GM12878 (cell line): ENCODE data around the gene MAGI2. TPM values are rescaled to one million over a fixed set of nuclear protein-coding genes. Genes with fewer than 3 reads are reported as not detected.

Source experiments
- ATAC-seq: fragments of 200-7000 bp; cut with Tn5 transposase; 3 replicates; pipeline ENCODE4 v1.9.1; 2020; ENCODE audit warnings: mild to moderate bottlenecking, moderate library complexity
- BruUV-seq: library from RNA; stranded (reverse); fragments of 400-500 nt; replicated peaks from 2 replicates; lab custom pipeline; 2021; lab: Mats Ljungman, UMichigan
- CTCF ChIA-PET: fragments of 300-600 bp; sonication (Branson Sonifier 250); formaldehyde crosslinking; extraction: SDS; loops from one replicate; lab custom pipeline; 2021; ENCODE audit warnings: inconsistent platforms; lab: Yijun Ruan, JAX
- POLR2A ChIA-PET: fragments of 350-600 bp; formaldehyde crosslinking; extraction: SDS; loops from one replicate; lab custom pipeline; 2021; ENCODE audit warnings: inconsistent platforms; lab: Charles Lee
- RAD21 ChIA-PET: fragments of 300-600 bp; sonication (Branson Sonifier 250); formaldehyde crosslinking; loops from one replicate; lab custom pipeline; 2023; ENCODE audit warnings: antibody characterized with exemption; ENCODE audit not compliant: unreplicated experiment; lab: Charles Lee
- SMC1A ChIA-PET: fragments of 300-600 bp; sonication (Branson Sonifier 250); formaldehyde crosslinking; loops from one replicate; lab custom pipeline; 2023; ENCODE audit not compliant: unreplicated experiment, uncharacterized antibody; lab: Charles Lee
- DNase-seq: peaks from one replicate; pipeline ENCODE4 v3.0.0-alpha.2; 2011; ENCODE audit warnings: low read depth, low spot score
- FAIRE-seq: peaks from 3 replicates; lab custom pipeline; 2011; peaks lifted over from hg19 to GRCh38; lab: Jason Lieb, UNC
- H2AFZ ChIP-seq: 2 replicates; pipeline ENCODE4 v1.6.0; 2011; ENCODE audit warnings: low read depth, low read length, control low read depth; ENCODE audit not compliant: control insufficient read depth
- H3K27ac ChIP-seq: 2 replicates; pipeline ENCODE4 v1.5.1; 2011; ENCODE audit warnings: control low read depth; ENCODE audit not compliant: control insufficient read depth, insufficient read depth
- H3K27me3 ChIP-seq, 2 experiments: replicated peaks in 1 of 2; 2 replicates each; pipeline versions ENCODE4 v1.6.0 to v1.6.1; 2011; ENCODE audit warnings: low read length in 1 of 2; ENCODE audit not compliant: control insufficient read depth in 2 of 2, insufficient read depth in 2 of 2
- H3K36me3 ChIP-seq, 2 experiments: 2 replicates each; pipeline ENCODE4 v1.5.1; 2011; ENCODE audit warnings: low read length in 1 of 2; ENCODE audit not compliant: control insufficient read depth in 2 of 2, insufficient read depth in 2 of 2
- H3K4me1 ChIP-seq: 2 replicates; pipeline ENCODE4 v1.6.1; 2011; ENCODE audit warnings: mild to moderate bottlenecking, low read length, moderate library complexity, mixed read lengths; ENCODE audit not compliant: control insufficient read depth, insufficient read depth
- H3K4me2 ChIP-seq: 2 replicates; pipeline ENCODE4 v1.6.0; 2011; ENCODE audit warnings: control low read depth; ENCODE audit not compliant: control insufficient read depth, insufficient read depth
- H3K4me3 ChIP-seq: fragments of 200-600 bp; sonication (generic); 2 replicates; pipeline ENCODE4 v1.5.1; 2016
- H3K79me2 ChIP-seq: 2 replicates; pipeline ENCODE4 v1.6.0; 2011; ENCODE audit warnings: low read length; ENCODE audit not compliant: control insufficient read depth, insufficient read depth
- H3K9ac ChIP-seq: 2 replicates; pipeline ENCODE4 v1.8.0; 2011; ENCODE audit warnings: low read length, control low read depth, mixed read lengths; ENCODE audit not compliant: control insufficient read depth, insufficient read depth
- H3K9me3 ChIP-seq: replicated peaks from 3 replicates; pipeline ENCODE4 v1.5.1; 2011; ENCODE audit warnings: mild to moderate bottlenecking, low read length; ENCODE audit not compliant: control insufficient read depth, insufficient read depth
- H4K20me1 ChIP-seq: 2 replicates; pipeline ENCODE4 v1.6.0; 2011; ENCODE audit not compliant: control insufficient read depth, insufficient read depth
- CBFB ChIP-seq: IDR thresholded peaks from 2 replicates; pipeline ENCODE4 v1.6.1; 2016; ENCODE audit warnings: antibody characterized with exemption, low read depth
- EP300 ChIP-seq, 2 experiments: fragments of 150-350 bp in 1 of 2; IDR thresholded peaks; 2 replicates each; pipeline ENCODE4 v1.6.1; 2011 to 2012; ENCODE audit warnings: low read depth in 2 of 2, low read length in 2 of 2, borderline replicate concordance in 1 of 2, improper control_type of control experiment in 1 of 2, inconsistent platforms in 1 of 2; ENCODE audit not compliant: control insufficient read depth in 1 of 2
- ETV6 ChIP-seq, 2 experiments: fragments of 450-650 bp in 1 of 2; IDR thresholded peaks in 1 of 2; conservative IDR thresholded peaks in 1 of 2; 2 replicates each; pipeline ENCODE4 v1.6.1; 2014; ENCODE audit warnings: antibody characterized with exemption in 1 of 2, borderline replicate concordance in 1 of 2, low read depth in 1 of 2, mild to moderate bottlenecking in 1 of 2, moderate library complexity in 1 of 2
- SIN3A ChIP-seq: IDR thresholded peaks from 2 replicates; pipeline ENCODE4 v1.6.1; 2012; ENCODE audit warnings: low read depth, low read length, improper control_type of control experiment
- SPI1 ChIP-seq: IDR thresholded peaks from 2 replicates; pipeline ENCODE4 v1.6.1; 2011; ENCODE audit warnings: low read depth, mild to moderate bottlenecking, low read length, moderate library complexity, borderline replicate concordance; ENCODE audit not compliant: insufficient read depth
- SREBF2 ChIP-seq: IDR thresholded peaks from 2 replicates; pipeline ENCODE4 v1.6.1; 2012; ENCODE audit warnings: mild to moderate bottlenecking, low read length
- TAF1 ChIP-seq: IDR thresholded peaks from 2 replicates; pipeline ENCODE4 v1.6.1; 2011; ENCODE audit warnings: mild to moderate bottlenecking, low read depth, low read length, borderline replicate concordance
- WGBS: methylation state at CpG from one replicate; pipeline ENCODE4 v1.1.6; 2016; ENCODE audit warnings: low lambda C conversion rate; ENCODE audit not compliant: insufficient replicate concordance, insufficient coverage; ENCODE audit errors: missing lambda C conversion rate; 5-methylcytosine and 5-hydroxymethylcytosine counted together
- in situ Hi-C: fragments of 300-500 bp; cut with MboI; formaldehyde crosslinking; loops from 9 replicates; pipeline ENCODE4 v1.14.3; 2018; ENCODE audit warnings: mixed read lengths
- intact Hi-C: fragments of 100-400 bp; cut with micrococcal nuclease; formaldehyde crosslinking; loops from one replicate; pipeline ENCODE4 v1.14.2; 2022; ENCODE audit not compliant: unreplicated experiment
- polyA plus RNA-seq, 11 experiments: library from polyadenylated mRNA; depleted of rRNA in 4 of 11; unstranded in 6 of 11; stranded (reverse) in 5 of 11; fragments of >200 nt; fragmentation: Nextera tagmentation in 4 of 11; fragmentation: Illumina TruSeq in 1 of 11; extraction: Ambion mirVana in 4 of 11; extraction: Trizol in 1 of 11; gene quantifications; 1 replicate in 1 of 11; 2 replicates in 10 of 11; pipeline versions ENCODE4 v1.2.1 to v1.2.3, GENCODE V29; 2011 to 2016; ENCODE audit warnings: inconsistent platforms in 2 of 11, missing spikeins in 2 of 11, low read depth in 1 of 11
- total RNA-seq, 4 experiments: library from RNA; depleted of rRNA in 3 of 4; stranded (reverse); fragments of >200 nt in 3 of 4; fragmentation: Illumina TruSeq in 1 of 4; extraction: Trizol in 1 of 4; gene quantifications; 2 replicates each; pipeline versions ENCODE4 v1.2.1 to v1.2.3, GENCODE V29; 2013 to 2021
- TF ChIP-seq, protein P1 (sequence below): IDR thresholded peaks from 2 replicates; pipeline ENCODE4 v1.6.1; 2012; ENCODE audit warnings: improper control_type of control experiment, low read depth, low read length; ENCODE audit not compliant: insufficient replicate concordance
- TF ChIP-seq, protein P2 (sequence below): fragments of 450-650 bp; IDR thresholded peaks from 2 replicates; pipeline ENCODE4 v1.6.1; 2018; ENCODE audit warnings: mild to moderate bottlenecking, low read depth, moderate library complexity; ENCODE audit not compliant: partially characterized antibody
- TF ChIP-seq, protein P3 (sequence below): fragments of 150-350 bp; IDR thresholded peaks from 2 replicates; pipeline ENCODE4 v1.6.1; 2016; ENCODE audit warnings: low read depth, low read length

The MAGI2 gene
- total and polyA plus RNA-seq, 10 of the 15 experiments (the other 5 are each of a cell fraction or from before 2014, with no cell fraction given): 0.01 to 0.31 (median 0.05) TPM; not detected in 2

DNA sequence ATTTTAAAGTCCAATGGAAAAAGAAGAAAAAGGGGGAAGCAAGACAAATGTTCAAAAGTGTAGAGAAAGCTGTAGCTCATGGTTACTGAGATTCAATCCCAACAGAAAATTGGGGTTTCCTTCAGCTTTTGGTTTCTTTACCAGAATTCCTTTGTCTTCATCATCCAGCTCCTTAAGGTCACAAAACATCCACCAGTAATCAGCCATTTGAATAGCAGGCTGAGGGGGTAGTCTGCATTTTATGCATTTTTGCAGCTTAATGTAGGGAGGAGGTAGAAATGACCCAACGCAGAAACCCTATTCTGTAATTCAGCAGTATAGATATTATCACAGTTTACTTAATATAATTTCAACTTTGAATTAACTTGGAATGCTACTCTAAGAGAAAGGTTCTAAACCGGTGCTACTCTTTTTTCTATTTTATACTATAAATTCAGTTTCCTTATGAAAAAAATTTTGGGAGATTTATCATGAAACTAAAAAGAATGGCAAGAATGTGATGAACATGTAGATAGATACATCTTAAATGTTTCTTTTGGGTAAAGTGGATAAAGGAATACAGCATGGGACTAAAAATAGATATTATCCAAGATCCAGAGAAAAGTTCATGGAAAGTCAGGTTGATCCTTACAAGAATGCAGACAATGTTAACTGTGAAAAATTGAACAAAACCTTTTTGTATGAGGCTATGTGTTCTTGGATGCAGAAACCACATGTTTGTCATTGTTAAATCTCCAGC is 1058.0 kb downstream of the MAGI2 start:
- ChIA-PET SMC1A (no interaction called here), POLR2A (no interaction called here), CTCF (no interaction called here), RAD21 (no interaction called here)
- no peak for FAIRE-seq
- no peaks in the 10 kb centered on the region for H3K4me1 ChIP-seq
- H3K36me3 ChIP-seq: no peaks in the 10 kb centered on the region
- in situ Hi-C loops (no loop called here), intact Hi-C loops (no loop called here)
- H3K4me3 ChIP-seq: no peak overlapping the region
- DNase-seq: no peak
- no TSS peak for BruUV-seq
- H3K4me2 ChIP-seq: no peak overlapping the region
- H3K27ac ChIP-seq: no peak overlapping the region
- H3K9ac ChIP-seq: no peak overlapping the region
- H3K79me2 ChIP-seq: no peaks in the 10 kb centered on the region
- 43% methylated on average over 2 of the region's 2 CpGs for WGBS
- no peak for ATAC-seq
- H2AFZ ChIP-seq: no peak overlapping the region
- no peaks in the 10 kb centered on the region for H4K20me1 ChIP-seq
- H3K27me3 ChIP-seq: no peaks in the 10 kb centered on the region; a peak in 1 of 4 replicates
- no peaks in the 10 kb centered on the region for H3K9me3 ChIP-seq
- no peak for TF ChIP-seq CBFB
- no peak for TF ChIP-seq TAF1
- TF ChIP-seq SIN3A: no peak
- TF ChIP-seq, protein P1, sequence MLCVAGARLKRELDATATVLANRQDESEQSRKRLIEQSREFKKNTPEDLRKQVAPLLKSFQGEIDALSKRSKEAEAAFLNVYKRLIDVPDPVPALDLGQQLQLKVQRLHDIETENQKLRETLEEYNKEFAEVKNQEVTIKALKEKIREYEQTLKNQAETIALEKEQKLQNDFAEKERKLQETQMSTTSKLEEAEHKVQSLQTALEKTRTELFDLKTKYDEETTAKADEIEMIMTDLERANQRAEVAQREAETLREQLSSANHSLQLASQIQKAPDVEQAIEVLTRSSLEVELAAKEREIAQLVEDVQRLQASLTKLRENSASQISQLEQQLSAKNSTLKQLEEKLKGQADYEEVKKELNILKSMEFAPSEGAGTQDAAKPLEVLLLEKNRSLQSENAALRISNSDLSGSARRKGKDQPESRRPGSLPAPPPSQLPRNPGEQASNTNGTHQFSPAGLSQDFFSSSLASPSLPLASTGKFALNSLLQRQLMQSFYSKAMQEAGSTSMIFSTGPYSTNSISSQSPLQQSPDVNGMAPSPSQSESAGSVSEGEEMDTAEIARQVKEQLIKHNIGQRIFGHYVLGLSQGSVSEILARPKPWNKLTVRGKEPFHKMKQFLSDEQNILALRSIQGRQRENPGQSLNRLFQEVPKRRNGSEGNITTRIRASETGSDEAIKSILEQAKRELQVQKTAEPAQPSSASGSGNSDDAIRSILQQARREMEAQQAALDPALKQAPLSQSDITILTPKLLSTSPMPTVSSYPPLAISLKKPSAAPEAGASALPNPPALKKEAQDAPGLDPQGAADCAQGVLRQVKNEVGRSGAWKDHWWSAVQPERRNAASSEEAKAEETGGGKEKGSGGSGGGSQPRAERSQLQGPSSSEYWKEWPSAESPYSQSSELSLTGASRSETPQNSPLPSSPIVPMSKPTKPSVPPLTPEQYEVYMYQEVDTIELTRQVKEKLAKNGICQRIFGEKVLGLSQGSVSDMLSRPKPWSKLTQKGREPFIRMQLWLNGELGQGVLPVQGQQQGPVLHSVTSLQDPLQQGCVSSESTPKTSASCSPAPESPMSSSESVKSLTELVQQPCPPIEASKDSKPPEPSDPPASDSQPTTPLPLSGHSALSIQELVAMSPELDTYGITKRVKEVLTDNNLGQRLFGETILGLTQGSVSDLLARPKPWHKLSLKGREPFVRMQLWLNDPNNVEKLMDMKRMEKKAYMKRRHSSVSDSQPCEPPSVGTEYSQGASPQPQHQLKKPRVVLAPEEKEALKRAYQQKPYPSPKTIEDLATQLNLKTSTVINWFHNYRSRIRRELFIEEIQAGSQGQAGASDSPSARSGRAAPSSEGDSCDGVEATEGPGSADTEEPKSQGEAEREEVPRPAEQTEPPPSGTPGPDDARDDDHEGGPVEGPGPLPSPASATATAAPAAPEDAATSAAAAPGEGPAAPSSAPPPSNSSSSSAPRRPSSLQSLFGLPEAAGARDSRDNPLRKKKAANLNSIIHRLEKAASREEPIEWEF: no peak
- TF ChIP-seq, protein P2, sequence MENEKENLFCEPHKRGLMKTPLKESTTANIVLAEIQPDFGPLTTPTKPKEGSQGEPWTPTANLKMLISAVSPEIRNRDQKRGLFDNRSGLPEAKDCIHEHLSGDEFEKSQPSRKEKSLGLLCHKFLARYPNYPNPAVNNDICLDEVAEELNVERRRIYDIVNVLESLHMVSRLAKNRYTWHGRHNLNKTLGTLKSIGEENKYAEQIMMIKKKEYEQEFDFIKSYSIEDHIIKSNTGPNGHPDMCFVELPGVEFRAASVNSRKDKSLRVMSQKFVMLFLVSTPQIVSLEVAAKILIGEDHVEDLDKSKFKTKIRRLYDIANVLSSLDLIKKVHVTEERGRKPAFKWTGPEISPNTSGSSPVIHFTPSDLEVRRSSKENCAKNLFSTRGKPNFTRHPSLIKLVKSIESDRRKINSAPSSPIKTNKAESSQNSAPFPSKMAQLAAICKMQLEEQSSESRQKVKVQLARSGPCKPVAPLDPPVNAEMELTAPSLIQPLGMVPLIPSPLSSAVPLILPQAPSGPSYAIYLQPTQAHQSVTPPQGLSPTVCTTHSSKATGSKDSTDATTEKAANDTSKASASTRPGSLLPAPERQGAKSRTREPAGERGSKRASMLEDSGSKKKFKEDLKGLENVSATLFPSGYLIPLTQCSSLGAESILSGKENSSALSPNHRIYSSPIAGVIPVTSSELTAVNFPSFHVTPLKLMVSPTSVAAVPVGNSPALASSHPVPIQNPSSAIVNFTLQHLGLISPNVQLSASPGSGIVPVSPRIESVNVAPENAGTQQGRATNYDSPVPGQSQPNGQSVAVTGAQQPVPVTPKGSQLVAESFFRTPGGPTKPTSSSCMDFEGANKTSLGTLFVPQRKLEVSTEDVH: no peak
- TF ChIP-seq, protein P3, sequence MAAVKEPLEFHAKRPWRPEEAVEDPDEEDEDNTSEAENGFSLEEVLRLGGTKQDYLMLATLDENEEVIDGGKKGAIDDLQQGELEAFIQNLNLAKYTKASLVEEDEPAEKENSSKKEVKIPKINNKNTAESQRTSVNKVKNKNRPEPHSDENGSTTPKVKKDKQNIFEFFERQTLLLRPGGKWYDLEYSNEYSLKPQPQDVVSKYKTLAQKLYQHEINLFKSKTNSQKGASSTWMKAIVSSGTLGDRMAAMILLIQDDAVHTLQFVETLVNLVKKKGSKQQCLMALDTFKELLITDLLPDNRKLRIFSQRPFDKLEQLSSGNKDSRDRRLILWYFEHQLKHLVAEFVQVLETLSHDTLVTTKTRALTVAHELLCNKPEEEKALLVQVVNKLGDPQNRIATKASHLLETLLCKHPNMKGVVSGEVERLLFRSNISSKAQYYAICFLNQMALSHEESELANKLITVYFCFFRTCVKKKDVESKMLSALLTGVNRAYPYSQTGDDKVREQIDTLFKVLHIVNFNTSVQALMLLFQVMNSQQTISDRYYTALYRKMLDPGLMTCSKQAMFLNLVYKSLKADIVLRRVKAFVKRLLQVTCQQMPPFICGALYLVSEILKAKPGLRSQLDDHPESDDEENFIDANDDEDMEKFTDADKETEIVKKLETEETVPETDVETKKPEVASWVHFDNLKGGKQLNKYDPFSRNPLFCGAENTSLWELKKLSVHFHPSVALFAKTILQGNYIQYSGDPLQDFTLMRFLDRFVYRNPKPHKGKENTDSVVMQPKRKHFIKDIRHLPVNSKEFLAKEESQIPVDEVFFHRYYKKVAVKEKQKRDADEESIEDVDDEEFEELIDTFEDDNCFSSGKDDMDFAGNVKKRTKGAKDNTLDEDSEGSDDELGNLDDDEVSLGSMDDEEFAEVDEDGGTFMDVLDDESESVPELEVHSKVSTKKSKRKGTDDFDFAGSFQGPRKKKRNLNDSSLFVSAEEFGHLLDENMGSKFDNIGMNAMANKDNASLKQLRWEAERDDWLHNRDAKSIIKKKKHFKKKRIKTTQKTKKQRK: no peak
- TF ChIP-seq SPI1: no peak
- TF ChIP-seq EP300 (IDR thresholded peaks at IDR 0.05; ENCODE audit: borderline replicate concordance in 1 of 2, control insufficient read depth in 1 of 2, low read depth in 2 of 2, low read length in 2 of 2): no peak
- no peak for TF ChIP-seq SREBF2
- no peak for TF ChIP-seq ETV6 (conservative IDR thresholded peaks at IDR 0.05 in 1 of 2, IDR thresholded peaks at IDR 0.05 in 1 of 2; ENCODE audit: borderline replicate concordance in 1 of 2, low read depth in 1 of 2)
